ENCODE results near the gene LRRC49. TPM values are rescaled to one million over a fixed set of nuclear protein-coding genes. Genes with fewer than 3 reads are reported as not detected.
"Not testable (repeated sequence)": the region's sequence is repeated elsewhere in the genome, so short reads cannot be mapped to it uniquely, and the experiment has no call there.

LRRC49 gene
- total and polyA plus RNA-seq, 10 of the 15 experiments (the other 5 are each of a cell fraction or from before 2014, with no cell fraction given), result 1.4 to 3.7 (median 2.9) TPM

DNA sequence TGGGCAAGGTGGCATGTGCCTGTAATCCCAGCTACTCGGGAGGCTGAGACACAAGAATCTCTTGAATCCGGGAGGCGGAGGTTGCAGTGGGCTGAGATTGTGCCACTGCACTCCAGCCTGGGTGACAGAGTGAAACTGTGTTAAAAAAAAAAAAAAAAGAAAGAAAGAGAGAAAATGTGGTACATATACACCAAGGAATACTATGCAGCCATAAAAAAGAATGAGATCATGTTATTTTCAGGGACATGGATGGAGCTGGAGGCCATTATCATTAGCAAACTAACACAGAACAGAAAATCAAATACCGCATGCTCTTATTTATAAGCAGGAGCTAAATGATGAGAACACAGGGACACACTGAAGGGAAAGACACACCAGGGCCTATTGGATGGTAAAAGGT lies 111.9 kb downstream of the LRRC49 start:
- in situ Hi-C loops (cut with MboI); POLR2A ChIA-PET; H3K4me1 ChIP-seq (ENCODE audit: control insufficient read depth, insufficient read depth, low read length); intact Hi-C loops (cut with micrococcal nuclease; ENCODE audit: unreplicated experiment); H3K27ac ChIP-seq (ENCODE audit: control insufficient read depth, insufficient read depth); SMC1A ChIA-PET (ENCODE audit: uncharacterized antibody, unreplicated experiment); DNase-seq (ENCODE audit: low read depth, low spot score); BruUV-seq (replicated peaks); RAD21 ChIA-PET (ENCODE audit: unreplicated experiment); H3K4me2 ChIP-seq (ENCODE audit: control insufficient read depth, insufficient read depth); FAIRE-seq; H3K9me3 ChIP-seq (replicated peaks; ENCODE audit: control insufficient read depth, insufficient read depth, low read length); H3K27me3 ChIP-seq (replicated peaks in 1 of 2; ENCODE audit: control insufficient read depth in 2 of 2, insufficient read depth in 2 of 2, low read length in 1 of 2); H4K20me1 ChIP-seq (ENCODE audit: control insufficient read depth, insufficient read depth); H3K36me3 ChIP-seq (ENCODE audit: control insufficient read depth in 2 of 2, insufficient read depth in 2 of 2, low read length in 1 of 2); H2AFZ ChIP-seq (ENCODE audit: control insufficient read depth, low read depth, low read length); H3K79me2 ChIP-seq (ENCODE audit: control insufficient read depth, insufficient read depth, low read length); H3K4me3 ChIP-seq; ATAC-seq; CTCF ChIA-PET; H3K9ac ChIP-seq (ENCODE audit: control insufficient read depth, insufficient read depth, low read length): not testable (repeated sequence)
- 62% methylated on average over 3 of the region's 4 CpGs for WGBS (ENCODE audit: insufficient coverage, insufficient replicate concordance, low lambda C conversion rate, missing lambda C conversion rate)

- WGBS (ENCODE audit: insufficient coverage, insufficient replicate concordance, low lambda C conversion rate, missing lambda C conversion rate), result 36% methylated on average over 1 of the region's 1 CpG
- no peaks in the 10 kb centered on the region for H3K4me1 ChIP-seq (ENCODE audit: control insufficient read depth, insufficient read depth, low read length)
- FAIRE-seq (no peak), ATAC-seq (no peak), DNase-seq (ENCODE audit: low read depth, low spot score) (no peak)
- intact Hi-C loops (cut with micrococcal nuclease; ENCODE audit: unreplicated experiment), result no loop called here
- in situ Hi-C loops (cut with MboI), result no loop called here
- no peaks in the 10 kb centered on the region for H4K20me1 ChIP-seq (ENCODE audit: control insufficient read depth, insufficient read depth)
- CTCF ChIA-PET, result no interaction called here
- no peaks in the 10 kb centered on the region for H3K36me3 ChIP-seq (ENCODE audit: control insufficient read depth in 2 of 2, insufficient read depth in 2 of 2, low read length in 1 of 2)
- no peak overlapping the region for H3K4me2 ChIP-seq (ENCODE audit: control insufficient read depth, insufficient read depth)
- RAD21 ChIA-PET (ENCODE audit: unreplicated experiment), result no interaction called here
- no peaks in the 10 kb centered on the region for H3K27me3 ChIP-seq (replicated peaks in 1 of 2; ENCODE audit: control insufficient read depth in 2 of 2, insufficient read depth in 2 of 2, low read length in 1 of 2)
- no peak overlapping the region for H2AFZ ChIP-seq (ENCODE audit: control insufficient read depth, low read depth, low read length)
- BruUV-seq (replicated peaks), result no TSS peak
- no peak overlapping the region for H3K9ac ChIP-seq (ENCODE audit: control insufficient read depth, insufficient read depth, low read length)
- H3K79me2 ChIP-seq (ENCODE audit: control insufficient read depth, insufficient read depth, low read length), result no peaks in the 10 kb centered on the region
- POLR2A ChIA-PET, result no interaction called here
- no peaks in the 10 kb centered on the region for H3K9me3 ChIP-seq (replicated peaks; ENCODE audit: control insufficient read depth, insufficient read depth, low read length)
- SMC1A ChIA-PET (ENCODE audit: uncharacterized antibody, unreplicated experiment), result interaction anchor here (1.0 kb wide), 1 partner anchor 11 kb away, joined by 4 read pairs; no protein-coding TSS in a partner anchor
- H3K27ac ChIP-seq (ENCODE audit: control insufficient read depth, insufficient read depth), result no peak overlapping the region
- no peak overlapping the region for H3K4me3 ChIP-seq
- TF ChIP-seq, protein P1, sequence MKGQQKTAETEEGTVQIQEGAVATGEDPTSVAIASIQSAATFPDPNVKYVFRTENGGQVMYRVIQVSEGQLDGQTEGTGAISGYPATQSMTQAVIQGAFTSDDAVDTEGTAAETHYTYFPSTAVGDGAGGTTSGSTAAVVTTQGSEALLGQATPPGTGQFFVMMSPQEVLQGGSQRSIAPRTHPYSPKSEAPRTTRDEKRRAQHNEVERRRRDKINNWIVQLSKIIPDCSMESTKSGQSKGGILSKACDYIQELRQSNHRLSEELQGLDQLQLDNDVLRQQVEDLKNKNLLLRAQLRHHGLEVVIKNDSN (IDR thresholded peaks at IDR 0.05; ENCODE audit: borderline replicate concordance, extremely low read length, insufficient read depth, low read depth, low read length), result no peak
- TF ChIP-seq TCF12 (IDR thresholded peaks at IDR 0.05; ENCODE audit: low read depth, low read length) (no peak), FOS (IDR thresholded peaks at IDR 0.05; ENCODE audit: borderline replicate concordance, extremely low read depth, insufficient read length) (no peak), KDM1A (IDR thresholded peaks at IDR 0.05; ENCODE audit: borderline replicate concordance) (no peak), RELA (IDR thresholded peaks at IDR 0.05; ENCODE audit: borderline replicate concordance, partially characterized antibody) (no peak), ZNF207 (IDR thresholded peaks at IDR 0.05; ENCODE audit: borderline replicate concordance) (no peak), MTA2 (IDR thresholded peaks at IDR 0.05; ENCODE audit: low read depth) (no peak), ZSCAN29 (IDR thresholded peaks at IDR 0.05) (no peak)
- TF ChIP-seq, protein P2, sequence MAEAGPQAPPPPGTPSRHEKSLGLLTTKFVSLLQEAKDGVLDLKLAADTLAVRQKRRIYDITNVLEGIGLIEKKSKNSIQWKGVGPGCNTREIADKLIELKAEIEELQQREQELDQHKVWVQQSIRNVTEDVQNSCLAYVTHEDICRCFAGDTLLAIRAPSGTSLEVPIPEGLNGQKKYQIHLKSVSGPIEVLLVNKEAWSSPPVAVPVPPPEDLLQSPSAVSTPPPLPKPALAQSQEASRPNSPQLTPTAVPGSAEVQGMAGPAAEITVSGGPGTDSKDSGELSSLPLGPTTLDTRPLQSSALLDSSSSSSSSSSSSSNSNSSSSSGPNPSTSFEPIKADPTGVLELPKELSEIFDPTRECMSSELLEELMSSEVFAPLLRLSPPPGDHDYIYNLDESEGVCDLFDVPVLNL (IDR thresholded peaks at IDR 0.05; ENCODE audit: low read depth, low read length), result no peak
These were observed 113.3 kb downstream of the LRRC49 start for GRCh38 chr15:71005895-71006294.

All from GM12878 (cell line).